GM19438 (cell line): Measurements from ENCODE around the gene LRP5.
"Not testable (repeated sequence)": the region's sequence is repeated elsewhere in the genome, so short reads cannot be mapped to it uniquely, and the experiment has no call there.

Source experiments
- ATAC-seq: cut with Tn5 transposase; IDR thresholded peaks from one replicate; pipeline ENCODE4 v1.9.1; 2021; ENCODE audit warnings: low read depth; ENCODE audit not compliant: unreplicated experiment

The LRP5 gene

DNA sequence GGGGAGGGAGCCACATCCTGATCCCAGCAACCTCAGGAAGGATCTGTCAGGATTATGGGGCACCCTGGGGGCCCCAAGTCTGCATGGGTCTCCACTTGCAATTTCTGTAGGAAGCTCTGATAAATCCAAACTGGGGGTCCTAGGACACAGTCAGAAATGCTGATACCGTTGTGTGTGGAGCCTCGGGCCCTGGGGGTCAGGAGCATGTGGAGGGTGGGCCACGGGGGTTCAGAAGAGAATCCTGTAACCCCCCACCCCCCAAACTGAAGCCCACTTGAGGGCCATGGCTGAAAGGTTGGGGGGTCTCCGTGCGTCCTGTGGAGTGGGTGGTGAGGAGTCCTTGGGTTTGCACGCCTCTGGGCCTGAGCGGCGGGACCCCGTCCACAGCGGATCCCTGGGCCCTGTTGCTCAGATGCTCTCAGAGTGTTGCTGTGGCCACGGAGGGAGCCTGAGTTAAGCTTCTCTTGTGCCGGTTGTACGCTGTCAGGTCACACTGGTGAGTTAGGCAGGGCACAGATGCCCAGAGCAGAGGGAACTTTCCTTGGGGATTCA, 72.2 kb downstream of the LRP5 start:
- no peak for ATAC-seq

GRCh38 chr11:68385128-68385527, 72.7 kb downstream of the LRP5 start:
- ATAC-seq: no peak

DNA sequence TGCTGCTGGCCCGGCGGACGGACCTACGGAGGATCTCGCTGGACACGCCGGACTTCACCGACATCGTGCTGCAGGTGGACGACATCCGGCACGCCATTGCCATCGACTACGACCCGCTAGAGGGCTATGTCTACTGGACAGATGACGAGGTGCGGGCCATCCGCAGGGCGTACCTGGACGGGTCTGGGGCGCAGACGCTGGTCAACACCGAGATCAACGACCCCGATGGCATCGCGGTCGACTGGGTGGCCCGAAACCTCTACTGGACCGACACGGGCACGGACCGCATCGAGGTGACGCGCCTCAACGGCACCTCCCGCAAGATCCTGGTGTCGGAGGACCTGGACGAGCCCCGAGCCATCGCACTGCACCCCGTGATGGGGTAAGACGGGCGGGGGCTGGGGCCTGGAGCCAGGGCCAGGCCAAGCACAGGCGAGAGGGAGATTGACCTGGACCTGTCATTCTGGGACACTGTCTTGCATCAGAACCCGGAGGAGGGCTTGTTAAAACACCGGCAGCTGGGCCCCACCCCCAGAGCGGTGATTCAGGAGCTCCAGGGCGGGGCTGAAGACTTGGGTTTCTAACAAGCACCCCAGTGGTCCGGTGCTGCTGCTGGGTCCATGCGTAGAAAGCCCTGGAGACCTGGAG, 74.1 kb downstream of the LRP5 start:
- ATAC-seq: no peak

- no peak for ATAC-seq
Measured at GRCh38 chr11:68387840-68388239, 75.4 kb downstream of the LRP5 start.

DNA sequence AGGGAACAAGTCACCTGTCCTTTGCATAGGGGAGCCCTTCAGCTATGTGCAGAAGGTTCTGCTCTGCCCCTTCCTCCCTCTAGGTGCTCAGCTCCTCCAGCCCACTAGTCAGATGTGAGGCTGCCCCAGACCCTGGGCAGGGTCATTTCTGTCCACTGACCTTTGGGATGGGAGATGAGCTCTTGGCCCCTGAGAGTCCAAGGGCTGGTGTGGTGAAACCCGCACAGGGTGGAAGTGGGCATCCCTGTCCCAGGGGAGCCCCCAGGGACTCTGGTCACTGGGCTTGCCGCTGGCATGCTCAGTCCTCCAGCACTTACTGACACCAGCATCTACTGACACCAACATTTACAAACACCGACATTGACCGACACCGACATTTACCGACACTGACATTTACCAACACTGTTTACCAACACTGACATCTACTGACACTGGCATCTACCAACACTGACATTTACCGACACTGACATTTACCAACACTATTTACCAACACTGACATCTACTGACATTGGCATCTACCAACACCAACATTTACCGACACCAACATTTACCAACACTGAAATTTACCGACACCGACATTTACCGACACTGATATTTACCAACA, 76.3 kb downstream of the LRP5 start:
- no peak for ATAC-seq

GRCh38 chr11:68390315-68390714, 77.9 kb downstream of the LRP5 start:
- ATAC-seq: no peak

DNA sequence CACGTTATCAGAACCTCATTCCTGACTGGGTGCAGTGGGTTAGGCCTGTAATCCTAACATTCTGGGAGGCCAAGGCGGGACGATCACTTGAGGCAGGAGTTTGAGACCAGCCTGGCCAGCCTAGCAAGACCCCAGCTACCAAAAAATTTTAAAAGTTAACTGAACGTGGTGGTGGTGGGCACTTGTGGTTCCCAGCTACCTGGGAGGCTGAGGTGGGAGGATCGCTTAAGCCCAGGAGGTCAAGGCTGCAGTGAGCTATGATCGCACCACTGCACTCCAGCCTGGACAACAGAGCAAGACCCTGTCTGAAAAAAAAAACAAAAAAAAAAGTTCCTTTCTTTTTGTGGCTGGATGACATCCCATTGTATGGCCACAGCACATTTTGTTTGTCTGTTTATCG, 80.4 kb downstream of the LRP5 start:
- no peak for ATAC-seq

DNA sequence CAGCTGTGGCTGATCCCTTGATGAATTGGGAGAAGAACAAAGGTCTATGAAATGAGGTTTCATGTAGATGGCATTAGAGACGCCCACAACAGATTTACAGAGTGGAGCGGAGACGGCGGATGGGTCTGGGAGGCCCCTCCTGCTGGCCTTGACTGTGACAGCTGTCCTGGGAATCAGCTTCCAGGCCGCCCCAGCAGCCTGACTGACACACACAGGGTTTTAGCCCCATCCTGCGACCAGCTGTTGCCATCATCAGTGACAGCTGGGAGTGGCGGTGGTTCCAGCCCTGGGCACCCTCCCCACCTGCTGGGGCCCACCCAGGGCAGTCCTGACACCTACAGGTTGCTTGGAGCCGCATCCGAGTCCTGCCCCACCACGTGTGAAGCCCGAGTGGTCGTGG, 84.1 kb downstream of the LRP5 start:
- ATAC-seq: no peak

GRCh38 chr11:68397256-68397655, 84.9 kb downstream of the LRP5 start:
- no peak for ATAC-seq

DNA sequence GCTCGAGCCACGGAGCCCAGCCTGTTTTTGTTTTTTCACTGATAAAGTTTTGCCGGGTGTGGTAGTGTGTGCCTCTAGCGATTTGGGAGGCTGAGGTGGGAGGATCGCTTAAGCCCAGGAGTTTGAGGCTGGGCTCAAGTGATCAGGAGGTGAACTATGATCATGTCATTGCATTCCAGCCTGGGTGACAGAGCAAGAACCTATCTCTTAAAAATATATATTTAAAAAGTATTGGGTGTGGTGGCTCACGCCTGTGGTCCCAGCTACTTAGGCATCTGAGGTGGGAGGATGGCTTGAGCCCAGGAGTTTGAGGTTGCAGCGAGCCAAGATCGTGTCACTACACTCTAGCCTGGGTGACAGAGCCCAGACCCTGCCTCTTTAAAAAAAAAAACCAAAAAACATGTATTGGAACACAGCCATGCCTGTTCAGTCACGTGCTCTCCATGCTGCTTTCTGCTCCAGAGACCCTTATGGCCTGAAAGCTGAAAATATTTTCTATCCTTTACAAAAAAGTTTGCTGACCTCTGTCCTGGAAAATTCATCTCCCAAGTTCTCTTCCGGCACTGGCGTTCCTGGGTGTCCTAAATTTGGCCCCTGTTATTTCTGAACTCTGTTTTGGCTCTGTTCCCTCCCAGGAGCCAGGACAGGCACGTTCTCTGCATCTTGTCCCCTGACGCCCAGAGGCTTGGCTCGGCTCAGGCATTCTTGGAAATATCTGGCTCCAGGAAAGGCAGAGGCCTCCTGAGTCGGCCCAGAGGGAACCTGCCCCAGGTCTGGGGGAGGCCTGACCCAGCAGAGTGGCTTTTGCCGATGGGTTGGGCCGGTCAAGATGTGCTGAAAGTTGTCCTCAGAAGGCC, 86.8 kb downstream of the LRP5 start:
- ATAC-seq: no peak

DNA sequence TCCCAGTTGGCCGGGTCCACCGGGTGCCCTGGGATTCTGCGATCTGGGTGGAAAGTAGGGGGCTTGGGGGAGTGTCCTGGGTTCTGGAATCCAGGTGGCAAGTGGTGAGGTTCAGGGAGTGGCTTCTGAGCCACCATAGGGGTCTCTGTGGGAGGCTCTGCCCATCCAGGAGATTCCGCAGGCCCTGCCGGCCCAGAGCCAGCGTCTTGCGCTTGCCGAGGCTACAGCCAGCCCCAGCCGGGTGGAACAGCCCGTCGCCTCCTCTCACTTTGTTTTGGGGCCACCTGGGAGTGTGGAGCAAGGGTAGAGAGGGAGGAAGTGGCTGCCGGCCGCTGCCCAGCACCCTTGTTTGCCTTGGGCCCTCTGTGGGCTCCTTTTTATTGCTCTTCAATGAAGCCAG, 87.5 kb downstream of the LRP5 start:
- ATAC-seq: no peak

- not testable (repeated sequence) for ATAC-seq
Measured at GRCh38 chr11:68400584-68400983, 88.2 kb downstream of the LRP5 start.

GRCh38 chr11:68401856-68402255, 89.5 kb downstream of the LRP5 start:
- no peak for ATAC-seq

GRCh38 chr11:68402355-68403031, 90.1 kb downstream of the LRP5 start:
- ATAC-seq: no peak

DNA sequence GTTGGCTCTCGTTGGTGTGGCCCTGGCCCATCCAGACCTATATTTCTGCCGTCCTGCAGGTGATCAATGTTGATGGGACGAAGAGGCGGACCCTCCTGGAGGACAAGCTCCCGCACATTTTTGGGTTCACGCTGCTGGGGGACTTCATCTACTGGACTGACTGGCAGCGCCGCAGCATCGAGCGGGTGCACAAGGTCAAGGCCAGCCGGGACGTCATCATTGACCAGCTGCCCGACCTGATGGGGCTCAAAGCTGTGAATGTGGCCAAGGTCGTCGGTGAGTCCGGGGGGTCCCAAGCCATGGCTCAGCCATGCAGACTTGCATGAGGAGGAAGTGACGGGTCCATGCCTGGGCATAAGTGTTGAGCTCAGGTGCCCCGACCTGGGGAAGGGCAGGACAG, 91.0 kb downstream of the LRP5 start:
- ATAC-seq: no peak

GRCh38 chr11:68403831-68404230, 91.4 kb downstream of the LRP5 start:
- no peak for ATAC-seq

DNA sequence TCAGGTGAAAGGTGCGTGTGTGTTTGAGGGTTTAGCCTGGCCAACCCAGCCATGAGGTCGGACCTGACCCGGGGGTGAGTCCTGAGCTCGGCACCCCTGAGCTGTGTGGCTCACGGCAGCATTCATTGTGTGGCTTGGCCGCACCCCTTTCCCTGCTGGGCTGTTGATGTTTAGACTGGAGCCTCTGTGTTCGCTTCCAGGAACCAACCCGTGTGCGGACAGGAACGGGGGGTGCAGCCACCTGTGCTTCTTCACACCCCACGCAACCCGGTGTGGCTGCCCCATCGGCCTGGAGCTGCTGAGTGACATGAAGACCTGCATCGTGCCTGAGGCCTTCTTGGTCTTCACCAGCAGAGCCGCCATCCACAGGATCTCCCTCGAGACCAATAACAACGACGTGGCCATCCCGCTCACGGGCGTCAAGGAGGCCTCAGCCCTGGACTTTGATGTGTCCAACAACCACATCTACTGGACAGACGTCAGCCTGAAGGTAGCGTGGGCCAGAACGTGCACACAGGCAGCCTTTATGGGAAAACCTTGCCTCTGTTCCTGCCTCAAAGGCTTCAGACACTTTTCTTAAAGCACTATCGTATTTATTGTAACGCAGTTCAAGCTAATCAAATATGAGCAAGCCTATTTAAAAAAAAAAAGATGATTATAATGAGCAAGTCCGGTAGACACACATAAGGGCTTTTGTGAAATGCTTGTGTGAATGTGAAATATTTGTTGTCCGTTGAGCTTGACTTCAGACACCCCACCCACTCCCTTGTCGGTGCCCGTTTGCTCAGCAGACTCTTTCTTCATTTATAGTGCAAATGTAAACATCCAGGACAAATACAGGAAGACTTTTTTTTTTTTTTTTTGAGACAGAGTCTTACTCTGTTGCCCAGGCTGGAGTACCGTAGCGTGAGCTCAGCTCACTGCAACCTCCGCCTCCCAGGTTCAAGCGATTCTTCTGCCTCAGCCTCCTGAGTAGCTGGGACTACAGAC, 94.2 kb downstream of the LRP5 start:
- no peak for ATAC-seq

DNA sequence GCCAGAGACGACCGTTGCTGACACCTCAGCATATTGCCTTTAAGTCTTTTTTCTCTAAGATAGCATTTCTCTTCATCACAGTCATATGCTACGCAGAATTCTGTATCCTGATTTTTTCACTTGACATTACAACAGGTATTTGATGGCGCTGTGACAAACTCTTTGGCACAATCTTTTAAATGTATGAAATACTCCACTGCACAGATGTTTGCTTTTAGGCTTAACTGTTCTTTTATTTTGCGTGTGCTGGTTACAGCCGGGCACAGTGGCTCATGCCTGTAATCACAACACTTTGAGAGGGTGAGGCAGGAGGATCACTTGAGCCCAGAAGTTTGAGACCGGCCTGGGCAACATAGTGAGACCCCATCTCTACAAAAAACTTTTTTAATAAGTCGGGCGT, 96.1 kb downstream of the LRP5 start:
- ATAC-seq: no peak

GRCh38 chr11:68409748-68410344, 97.5 kb downstream of the LRP5 start:
- ATAC-seq: no peak
